ENCODE measurements around the gene GGNBP2. TPM values are rescaled to one million over a fixed set of nuclear protein-coding genes. Genes with fewer than 3 reads are reported as not detected.

The GGNBP2 gene
- total RNA-seq, 4 donors from 2014 or later = 48.6 to 128 (median 91.6) TPM

DNA sequence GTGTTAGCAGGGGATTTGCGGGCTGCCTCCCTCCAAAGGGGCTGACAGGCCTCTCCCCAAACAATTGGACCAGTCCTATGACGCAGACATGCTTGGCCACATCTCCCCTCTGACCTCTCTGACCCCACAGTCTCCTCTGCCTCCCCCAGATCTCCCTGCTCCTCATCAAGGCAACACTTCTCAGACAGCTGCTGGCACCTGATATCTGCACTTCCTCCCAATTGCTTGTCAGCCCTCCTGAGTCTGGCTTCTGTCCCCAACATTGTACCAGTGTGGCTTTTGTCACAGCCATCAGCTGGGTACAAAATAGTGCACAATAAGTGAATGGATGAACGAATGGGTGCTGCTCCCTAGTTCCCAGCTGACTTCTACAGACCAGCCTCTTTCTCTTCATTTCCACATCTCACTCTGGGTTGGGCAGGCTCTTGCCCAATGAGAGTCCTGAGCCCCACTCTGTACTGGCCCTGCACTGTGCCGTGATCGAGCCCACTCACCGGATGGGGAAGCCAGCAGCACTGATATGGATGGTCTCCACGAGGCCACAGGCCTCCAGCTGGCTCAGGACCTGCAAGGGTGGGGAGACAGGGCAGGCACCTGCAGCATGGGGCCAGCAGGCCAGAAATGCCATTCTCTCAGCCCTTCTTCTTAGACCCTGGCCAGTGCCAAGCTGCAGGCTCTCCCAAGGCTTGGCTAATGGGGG, 41.1 kb upstream of the GGNBP2 start:
- WGBS, 2 donors (ENCODE audit: low coverage in 1 of 2) = 92% methylated on average over 7 of the region's 7 CpGs; no CpG with 5 or more reads in 1 of the 2 donors
- TF ChIP-seq EP300 (IDR thresholded peaks at IDR 0.05; ENCODE audit: low read depth) = no peak
- no peak for TF ChIP-seq POLR2AphosphoS5 (IDR thresholded peaks at IDR 0.05)
- TF ChIP-seq, protein P1, sequence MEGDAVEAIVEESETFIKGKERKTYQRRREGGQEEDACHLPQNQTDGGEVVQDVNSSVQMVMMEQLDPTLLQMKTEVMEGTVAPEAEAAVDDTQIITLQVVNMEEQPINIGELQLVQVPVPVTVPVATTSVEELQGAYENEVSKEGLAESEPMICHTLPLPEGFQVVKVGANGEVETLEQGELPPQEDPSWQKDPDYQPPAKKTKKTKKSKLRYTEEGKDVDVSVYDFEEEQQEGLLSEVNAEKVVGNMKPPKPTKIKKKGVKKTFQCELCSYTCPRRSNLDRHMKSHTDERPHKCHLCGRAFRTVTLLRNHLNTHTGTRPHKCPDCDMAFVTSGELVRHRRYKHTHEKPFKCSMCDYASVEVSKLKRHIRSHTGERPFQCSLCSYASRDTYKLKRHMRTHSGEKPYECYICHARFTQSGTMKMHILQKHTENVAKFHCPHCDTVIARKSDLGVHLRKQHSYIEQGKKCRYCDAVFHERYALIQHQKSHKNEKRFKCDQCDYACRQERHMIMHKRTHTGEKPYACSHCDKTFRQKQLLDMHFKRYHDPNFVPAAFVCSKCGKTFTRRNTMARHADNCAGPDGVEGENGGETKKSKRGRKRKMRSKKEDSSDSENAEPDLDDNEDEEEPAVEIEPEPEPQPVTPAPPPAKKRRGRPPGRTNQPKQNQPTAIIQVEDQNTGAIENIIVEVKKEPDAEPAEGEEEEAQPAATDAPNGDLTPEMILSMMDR (IDR thresholded peaks at IDR 0.05) = no peak
- no peak for TF ChIP-seq POLR2A (IDR thresholded peaks at IDR 0.05)
- H3K36me3 ChIP-seq = peaks cover 0 to 15% (median 2%) of the 10 kb centered on the region in 4 donors
- H3K27me3 ChIP-seq = no peaks in the 10 kb centered on the region
- DNase-seq = no peak
- H3K9me3 ChIP-seq = no peaks in the 10 kb centered on the region
- intact Hi-C loops (cut with DNase I; ENCODE audit: low total_unique reads) = no loop called here
- H3K4me3 ChIP-seq = no peak overlapping the region
- in situ Hi-C loops (cut with MboI; ENCODE audit: low pct_ligation_motif_present in 1 of 4, low pct_unique_long_range_greater_than_20kb in 1 of 4, low sequenced_read_pairs in 3 of 4) = no loop called here
- H3K4me1 ChIP-seq = no peaks in the 10 kb centered on the region
- H3K27ac ChIP-seq = no peak overlapping the region

DNA sequence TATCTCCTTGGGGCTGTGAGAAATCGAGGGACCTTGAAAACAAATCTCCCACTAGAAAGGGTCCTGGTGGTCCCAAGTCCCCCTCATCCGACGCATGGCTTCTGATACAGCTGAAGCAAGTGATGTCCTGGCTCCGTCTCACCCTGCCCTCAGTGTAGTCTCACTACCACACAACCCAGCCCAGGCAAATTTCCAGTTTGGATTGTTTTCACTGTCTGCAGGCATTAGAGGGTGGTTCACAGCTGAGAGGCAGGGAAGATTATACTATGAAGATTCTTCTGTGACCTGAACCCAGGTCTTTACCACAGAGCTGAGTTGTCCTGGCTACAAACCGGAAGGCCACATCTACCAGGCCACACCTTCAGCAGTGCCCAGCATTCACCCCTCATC, 40.6 kb upstream of the GGNBP2 start:
- no peaks in the 10 kb centered on the region for H3K27me3 ChIP-seq
- WGBS, 2 donors (ENCODE audit: low coverage in 1 of 2) = 99% methylated on average over 4 of the region's 5 CpGs; no CpG with 5 or more reads in 1 of the 2 donors

DNA sequence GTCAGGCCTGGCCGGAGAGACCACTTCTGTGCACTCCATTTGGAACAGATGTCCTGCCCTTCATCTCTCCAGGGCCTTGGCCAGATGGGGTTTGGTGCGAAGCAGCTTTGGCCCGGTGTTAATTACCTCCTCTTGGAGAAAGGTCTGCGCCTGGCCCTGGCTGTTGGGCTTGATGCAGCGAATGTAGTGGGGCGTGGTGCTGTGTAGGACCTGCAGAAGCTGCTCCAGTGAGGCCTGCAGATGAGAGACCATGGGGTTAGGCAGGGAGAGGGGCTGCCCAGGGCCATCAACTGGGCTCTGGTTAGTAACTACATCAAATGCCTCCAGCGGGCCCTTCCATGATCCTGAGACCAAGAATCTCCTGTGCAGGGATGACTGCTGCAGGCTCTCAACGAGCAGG, 39.5 kb upstream of the GGNBP2 start:
- intact Hi-C loops (cut with DNase I; ENCODE audit: low total_unique reads) = no loop called here
- H3K36me3 ChIP-seq = peaks cover 0 to 9% (median 0%) of the 10 kb centered on the region in 4 donors

More for the DNA sequence above, 40.6 kb upstream of the GGNBP2 start:
- TF ChIP-seq, protein P1 (IDR thresholded peaks at IDR 0.05) = no peak
- TF ChIP-seq POLR2A (IDR thresholded peaks at IDR 0.05) (no peak), POLR2AphosphoS5 (IDR thresholded peaks at IDR 0.05) (no peak), EP300 (IDR thresholded peaks at IDR 0.05; ENCODE audit: low read depth) (no peak)
- Histone ChIP-seq H3K27ac (no peak overlapping the region), H3K4me3 (no peak overlapping the region), H3K36me3 (peaks cover 0 to 9% (median 0%) of the 10 kb centered on the region in 4 donors), H3K9me3 (no peaks in the 10 kb centered on the region), H3K4me1 (no peaks in the 10 kb centered on the region)
- in situ Hi-C loops (cut with MboI; ENCODE audit: low pct_ligation_motif_present in 1 of 4, low pct_unique_long_range_greater_than_20kb in 1 of 4, low sequenced_read_pairs in 3 of 4) = no loop called here
- intact Hi-C loops (cut with DNase I; ENCODE audit: low total_unique reads) = no loop called here
- DNase-seq = no peak

DNA sequence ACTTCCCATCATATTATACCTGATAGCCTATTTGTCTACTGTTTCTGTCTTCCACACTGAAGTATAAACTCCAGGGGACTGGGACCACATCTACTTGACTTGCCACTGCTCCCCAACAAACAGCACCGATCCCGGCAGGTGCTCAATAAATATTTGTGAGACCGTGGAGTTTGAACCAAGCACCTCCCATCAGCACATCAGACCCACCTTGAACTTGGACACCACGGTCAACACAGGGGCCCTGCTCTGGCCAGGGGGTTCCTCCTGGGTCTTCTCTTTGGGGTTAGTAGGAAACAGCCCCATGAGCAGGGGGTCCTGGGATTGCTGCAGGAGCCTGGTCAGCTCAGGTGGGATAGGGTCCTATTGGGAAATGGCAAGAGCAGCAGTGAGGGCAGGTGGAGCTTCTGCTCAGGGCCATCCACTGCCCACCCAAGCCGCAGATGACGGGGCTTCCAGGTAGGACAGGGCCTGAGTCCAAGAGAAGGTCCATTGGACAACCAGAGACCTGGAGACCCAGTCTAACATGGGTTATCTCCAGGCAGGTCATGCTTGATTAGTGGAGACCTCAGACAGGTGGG, 38.4 kb upstream of the GGNBP2 start:
- Histone ChIP-seq H3K27ac (no peak overlapping the region), H3K27me3 (no peaks in the 10 kb centered on the region), H3K4me3 (no peak overlapping the region), H3K36me3 (peaks cover 0 to 9% (median 0%) of the 10 kb centered on the region in 4 donors), H3K9me3 (no peaks in the 10 kb centered on the region), H3K4me1 (no peaks in the 10 kb centered on the region)
- WGBS, 2 donors (ENCODE audit: low coverage in 1 of 2) = 80% methylated on average over 6 of the region's 6 CpGs; no CpG with 5 or more reads in 1 of the 2 donors
- no peak for DNase-seq
- TF ChIP-seq, protein P1 (IDR thresholded peaks at IDR 0.05) = no peak
- no peak for TF ChIP-seq POLR2A (IDR thresholded peaks at IDR 0.05)
- TF ChIP-seq EP300 (IDR thresholded peaks at IDR 0.05; ENCODE audit: low read depth) = no peak
- no peak for TF ChIP-seq POLR2AphosphoS5 (IDR thresholded peaks at IDR 0.05)
- in situ Hi-C loops (cut with MboI; ENCODE audit: low pct_ligation_motif_present in 1 of 4, low pct_unique_long_range_greater_than_20kb in 1 of 4, low sequenced_read_pairs in 3 of 4) (no loop called here), intact Hi-C loops (cut with DNase I; ENCODE audit: low total_unique reads) (no loop called here)

More for the DNA sequence above, 39.5 kb upstream of the GGNBP2 start:
- TF ChIP-seq POLR2AphosphoS5 (IDR thresholded peaks at IDR 0.05) (no peak), EP300 (IDR thresholded peaks at IDR 0.05; ENCODE audit: low read depth) (no peak), POLR2A (IDR thresholded peaks at IDR 0.05) (no peak)
- TF ChIP-seq, protein P1 (IDR thresholded peaks at IDR 0.05) = no peak
- no peak for DNase-seq
- H3K27ac ChIP-seq = no peak overlapping the region
- in situ Hi-C loops (cut with MboI; ENCODE audit: low pct_ligation_motif_present in 1 of 4, low pct_unique_long_range_greater_than_20kb in 1 of 4, low sequenced_read_pairs in 3 of 4) = no loop called here
- no peaks in the 10 kb centered on the region for H3K9me3 ChIP-seq
- no peaks in the 10 kb centered on the region for H3K4me1 ChIP-seq
- H3K4me3 ChIP-seq = no peak overlapping the region
- WGBS, 2 donors (ENCODE audit: low coverage in 1 of 2) = 97% methylated on average over 7 of the region's 8 CpGs; no CpG with 5 or more reads in 1 of the 2 donors
- H3K27me3 ChIP-seq = no peaks in the 10 kb centered on the region

Data from transverse colon (tissue), 4 donors.